Neural progenitor cell (in vitro differentiated cells): ENCODE results near the gene MS4A2. TPM values are rescaled to one million over a fixed set of nuclear protein-coding genes. Genes with fewer than 3 reads are reported as not detected.
"Not testable (repeated sequence)": the region's sequence is repeated elsewhere in the genome, so short reads cannot be mapped to it uniquely, and the experiment has no call there.

Source experiments
- DNase-seq: peaks from one replicate; pipeline ENCODE4 v3.0.0-alpha.2; 2016; ENCODE audit warnings: low spot score
- H2AFZ ChIP-seq: fragments of 200-600 bp; sonication (generic); replicated peaks from 2 replicates; pipeline ENCODE4 v1.6.1; 2016; ENCODE audit warnings: antibody characterized with exemption
- H3F3A ChIP-seq: fragments of 200-600 bp; sonication (generic); 2 replicates; pipeline ENCODE4 v1.6.1; 2016; ENCODE audit warnings: antibody characterized with exemption, low read depth
- H3K27ac ChIP-seq: fragments of 200-600 bp; sonication (generic); 2 replicates; pipeline ENCODE4 v1.5.1; 2016; ENCODE audit warnings: mild to moderate bottlenecking
- H3K27me3 ChIP-seq: fragments of 200-600 bp; sonication (generic); 2 replicates; pipeline ENCODE4 v1.6.1; 2016; ENCODE audit warnings: mild to moderate bottlenecking, moderate library complexity
- H3K36me3 ChIP-seq: fragments of 200-600 bp; sonication (generic); 2 replicates; pipeline ENCODE4 v1.5.1; 2016
- H3K4me1 ChIP-seq: fragments of 200-600 bp; sonication (generic); 2 replicates; pipeline ENCODE4 v1.6.1; 2016; ENCODE audit warnings: mixed run types
- H3K4me2 ChIP-seq: fragments of 200-600 bp; sonication (generic); 2 replicates; pipeline ENCODE4 v1.6.1; 2016
- H3K4me3 ChIP-seq: fragments of 200-600 bp; sonication (generic); 2 replicates; pipeline ENCODE4 v1.5.1; 2016
- H3K79me2 ChIP-seq: fragments of 200-600 bp; sonication (generic); 2 replicates; pipeline ENCODE4 v1.6.1; 2016; ENCODE audit warnings: low read depth
- H3K9ac ChIP-seq: fragments of 200-600 bp; sonication (generic); 2 replicates; pipeline ENCODE4 v1.6.1; 2016
- H3K9me3 ChIP-seq: fragments of 200-600 bp; sonication (generic); 2 replicates; pipeline ENCODE4 v1.5.1; 2016; ENCODE audit warnings: low read depth
- H4K20me1 ChIP-seq: fragments of 200-600 bp; sonication (generic); 2 replicates; pipeline ENCODE4 v1.6.1; 2016; ENCODE audit warnings: low read depth
- H3K27ac Mint-ChIP-seq: 3 replicates; pipeline ENCODE4 v1.8.0; 2021; ENCODE audit warnings: mixed read lengths
- H3K27me3 Mint-ChIP-seq: 2 replicates; pipeline ENCODE4 v1.8.0; 2022; ENCODE audit warnings: low read depth, mild to moderate bottlenecking, inconsistent platforms, moderate library complexity, mixed read lengths; ENCODE audit not compliant: insufficient read depth
- H3K36me3 Mint-ChIP-seq: 3 replicates; pipeline ENCODE4 v1.8.0; 2021; ENCODE audit warnings: mixed read lengths
- H3K4me1 Mint-ChIP-seq: 3 replicates; pipeline ENCODE4 v1.8.0; 2021; ENCODE audit warnings: mixed read lengths
- H3K4me3 Mint-ChIP-seq: 3 replicates; pipeline ENCODE4 v1.8.0; 2021; ENCODE audit warnings: mild to moderate bottlenecking, moderate library complexity, mixed read lengths
- H3K9me3 Mint-ChIP-seq: 3 replicates; pipeline ENCODE4 v1.8.0; 2020; ENCODE audit warnings: mixed read lengths
- EZH2 ChIP-seq: fragments of 200-600 bp; sonication (generic); IDR thresholded peaks from 2 replicates; pipeline ENCODE4 v1.6.1; 2017; ENCODE audit warnings: antibody characterized with exemption, mild to moderate bottlenecking, moderate library complexity
- EZH2phosphoT487 ChIP-seq: fragments of 200-600 bp; sonication (generic); IDR thresholded peaks from 2 replicates; pipeline ENCODE4 v1.6.1; 2017; ENCODE audit warnings: antibody characterized with exemption
- total RNA-seq: library from RNA; depleted of rRNA; stranded (reverse); fragments of >200 nt; gene quantifications from 2 replicates; pipeline ENCODE4 v1.2.3, GENCODE V29; 2015; ENCODE audit warnings: low replicate concordance
- TF ChIP-seq, protein P1 (sequence below): fragments of 200-600 bp; sonication (generic); IDR thresholded peaks from 2 replicates; pipeline ENCODE4 v1.5.1; 2017; ENCODE audit warnings: antibody characterized with exemption, mild to moderate bottlenecking

MS4A2 gene
- total RNA-seq, 1 donor from 2014 or later: not detected

- Histone ChIP-seq H3K4me1 (no peaks in the 10 kb centered on the region), H3K4me3 (no peak overlapping the region), H4K20me1 (no peaks in the 10 kb centered on the region), H3K36me3 (no peaks in the 10 kb centered on the region), H3K27ac (no peak overlapping the region), H2AFZ (no peak overlapping the region), H3K9ac (no peak overlapping the region), H3F3A (no peaks in the 10 kb centered on the region), H3K27me3 (no peaks in the 10 kb centered on the region), H3K79me2 (no peaks in the 10 kb centered on the region), H3K9me3 (no peaks in the 10 kb centered on the region), H3K4me2 (no peak overlapping the region)
- Mint-ChIP-seq H3K27me3 (peaks cover 2% of the 10 kb centered on the region), H3K4me3 (no peak overlapping the region), H3K27ac (no peak overlapping the region), H3K4me1 (no peaks in the 10 kb centered on the region), H3K36me3 (no peaks in the 10 kb centered on the region), H3K9me3 (no peaks in the 10 kb centered on the region)
- TF ChIP-seq, protein P1, sequence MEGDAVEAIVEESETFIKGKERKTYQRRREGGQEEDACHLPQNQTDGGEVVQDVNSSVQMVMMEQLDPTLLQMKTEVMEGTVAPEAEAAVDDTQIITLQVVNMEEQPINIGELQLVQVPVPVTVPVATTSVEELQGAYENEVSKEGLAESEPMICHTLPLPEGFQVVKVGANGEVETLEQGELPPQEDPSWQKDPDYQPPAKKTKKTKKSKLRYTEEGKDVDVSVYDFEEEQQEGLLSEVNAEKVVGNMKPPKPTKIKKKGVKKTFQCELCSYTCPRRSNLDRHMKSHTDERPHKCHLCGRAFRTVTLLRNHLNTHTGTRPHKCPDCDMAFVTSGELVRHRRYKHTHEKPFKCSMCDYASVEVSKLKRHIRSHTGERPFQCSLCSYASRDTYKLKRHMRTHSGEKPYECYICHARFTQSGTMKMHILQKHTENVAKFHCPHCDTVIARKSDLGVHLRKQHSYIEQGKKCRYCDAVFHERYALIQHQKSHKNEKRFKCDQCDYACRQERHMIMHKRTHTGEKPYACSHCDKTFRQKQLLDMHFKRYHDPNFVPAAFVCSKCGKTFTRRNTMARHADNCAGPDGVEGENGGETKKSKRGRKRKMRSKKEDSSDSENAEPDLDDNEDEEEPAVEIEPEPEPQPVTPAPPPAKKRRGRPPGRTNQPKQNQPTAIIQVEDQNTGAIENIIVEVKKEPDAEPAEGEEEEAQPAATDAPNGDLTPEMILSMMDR: no peak
- TF ChIP-seq EZH2phosphoT487: no peak
- no peak for TF ChIP-seq EZH2
- no peak for DNase-seq
These were observed 12.1 kb downstream of the MS4A2 start for GRCh38 chr11:60100516-60100915.

DNA sequence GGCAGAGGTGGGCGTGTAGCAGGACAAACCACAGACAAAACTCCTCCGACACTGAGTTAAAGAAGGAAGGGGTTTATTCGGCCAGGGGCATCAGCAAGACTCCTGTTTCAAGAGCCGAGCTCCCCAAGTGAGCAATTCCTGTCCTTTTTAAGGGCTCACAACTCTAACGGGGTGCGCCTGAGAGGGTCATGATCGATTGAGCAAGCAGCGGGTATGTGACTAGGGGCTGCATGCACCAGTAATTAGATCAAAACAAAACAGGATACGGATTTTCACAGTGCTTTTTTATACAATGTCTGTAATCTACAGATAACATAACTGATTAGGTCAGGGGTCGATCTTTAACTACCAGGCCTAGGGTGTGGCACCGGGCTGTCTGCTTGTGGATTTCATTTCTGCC is 12.9 kb downstream of the MS4A2 start:
- H3K27ac ChIP-seq, H3K9ac ChIP-seq, H3K9me3 Mint-ChIP-seq, H3K27ac Mint-ChIP-seq, H3K4me3 Mint-ChIP-seq, H3K4me1 Mint-ChIP-seq, H3K79me2 ChIP-seq, H3K4me1 ChIP-seq, H3K4me2 ChIP-seq, H4K20me1 ChIP-seq, H2AFZ ChIP-seq, H3F3A ChIP-seq, H3K4me3 ChIP-seq, H3K27me3 ChIP-seq, H3K36me3 ChIP-seq, DNase-seq, H3K9me3 ChIP-seq, H3K27me3 Mint-ChIP-seq, H3K36me3 Mint-ChIP-seq: not testable (repeated sequence)

DNA sequence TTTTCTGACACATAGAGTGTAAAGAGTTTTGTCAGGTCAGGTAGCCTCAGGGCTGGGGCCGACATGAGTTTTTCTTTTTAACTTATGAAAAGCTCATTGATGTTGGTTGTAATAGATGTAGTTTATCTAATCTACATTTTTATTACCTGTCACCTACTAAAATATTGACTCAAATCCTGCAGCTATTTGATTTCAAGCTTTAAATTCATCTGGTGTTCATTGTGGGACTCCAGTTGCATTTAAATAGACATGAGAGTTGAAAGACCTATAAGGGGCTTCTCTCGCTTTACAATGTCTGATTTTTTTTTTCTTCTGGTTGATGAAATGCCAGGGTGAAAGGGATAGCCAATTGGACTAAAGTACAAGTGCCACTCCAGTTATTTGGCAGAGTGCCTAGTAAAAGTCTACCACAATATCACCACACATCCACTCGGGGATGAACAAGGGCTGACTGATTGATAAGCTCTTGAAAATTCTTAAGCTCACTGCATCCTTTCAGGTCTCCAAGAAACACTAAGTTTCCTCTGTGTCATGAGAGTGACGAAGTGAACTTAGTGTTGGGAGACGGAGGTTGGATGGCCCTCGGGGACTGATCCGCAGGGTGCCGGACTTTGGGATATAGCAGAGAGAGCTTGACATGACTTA is 16.1 kb downstream of the MS4A2 start:
- H3K9me3 ChIP-seq, H3F3A ChIP-seq, H3K4me2 ChIP-seq, H3K9ac ChIP-seq, H3K4me1 Mint-ChIP-seq, H3K27ac ChIP-seq, H3K4me3 ChIP-seq, H3K27ac Mint-ChIP-seq, H3K36me3 ChIP-seq, H3K79me2 ChIP-seq, H3K4me1 ChIP-seq, H3K27me3 Mint-ChIP-seq, DNase-seq, H3K9me3 Mint-ChIP-seq, H3K36me3 Mint-ChIP-seq, H4K20me1 ChIP-seq, H2AFZ ChIP-seq, H3K27me3 ChIP-seq, H3K4me3 Mint-ChIP-seq: not testable (repeated sequence)

DNA sequence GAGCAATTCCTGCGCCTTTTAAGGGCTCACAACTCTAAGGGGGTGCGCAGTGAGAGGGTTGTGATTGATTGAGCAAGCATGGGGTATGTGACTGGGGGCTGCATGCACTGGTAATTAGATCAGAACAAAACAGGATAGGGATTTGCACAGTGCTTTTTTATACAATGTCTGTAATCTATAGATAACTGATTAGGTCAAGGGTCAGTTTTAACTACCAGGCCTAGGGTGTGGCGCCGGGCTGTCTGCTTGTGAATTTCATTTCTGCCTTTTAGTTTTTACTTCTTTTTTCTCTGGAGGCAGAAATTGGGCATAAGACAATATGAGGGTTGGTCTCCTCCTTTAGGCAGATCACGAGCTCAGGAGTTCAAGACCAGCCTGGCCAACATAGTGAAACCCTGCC is 20.2 kb downstream of the MS4A2 start:
- H3K36me3 Mint-ChIP-seq, H3K27me3 ChIP-seq, H3K4me1 Mint-ChIP-seq: not testable (repeated sequence)

DNA sequence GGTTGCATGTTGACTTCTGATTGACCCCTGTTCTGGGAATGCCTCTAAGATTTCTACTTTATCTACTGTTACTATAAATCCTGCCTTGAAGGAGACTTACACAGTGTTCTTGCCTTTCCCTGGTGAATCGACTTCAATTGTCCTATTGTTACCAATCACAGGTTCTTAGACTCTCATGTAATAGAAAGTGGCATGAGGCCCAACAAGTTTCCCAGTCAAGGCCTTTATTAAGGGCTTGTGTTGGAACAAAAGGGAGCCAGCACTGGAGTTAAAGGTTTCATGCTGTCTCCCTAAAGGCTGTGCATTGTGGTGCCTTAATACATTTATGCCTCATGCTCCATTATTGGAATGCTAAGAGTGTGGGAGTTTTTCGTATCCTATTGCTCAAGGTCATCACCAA is 23.3 kb downstream of the MS4A2 start:
- DNase-seq: no peak
- Histone ChIP-seq H3K4me2 (no peak overlapping the region), H3K9ac (no peak overlapping the region), H3K36me3 (no peaks in the 10 kb centered on the region), H3K4me1 (no peaks in the 10 kb centered on the region), H3K27ac (no peak overlapping the region), H2AFZ (no peak overlapping the region), H3K4me3 (no peak overlapping the region), H4K20me1 (no peaks in the 10 kb centered on the region), H3F3A (no peaks in the 10 kb centered on the region), H3K79me2 (no peaks in the 10 kb centered on the region), H3K27me3 (no peaks in the 10 kb centered on the region), H3K9me3 (no peaks in the 10 kb centered on the region)
- Mint-ChIP-seq H3K9me3 (no peaks in the 10 kb centered on the region), H3K4me3 (no peak overlapping the region), H3K4me1 (peaks cover 3% of the 10 kb centered on the region), H3K36me3 (no peaks in the 10 kb centered on the region), H3K27ac (no peak overlapping the region), H3K27me3 (no peaks in the 10 kb centered on the region)
- TF ChIP-seq EZH2 (no peak), EZH2phosphoT487 (no peak)
- TF ChIP-seq, protein P1: no peak

More for the DNA sequence above, 20.2 kb downstream of the MS4A2 start:
- H3K27ac Mint-ChIP-seq, H4K20me1 ChIP-seq, H3K4me3 Mint-ChIP-seq, H3K27me3 Mint-ChIP-seq, H3K4me1 ChIP-seq, H3K9me3 ChIP-seq, H3K9ac ChIP-seq, DNase-seq, H3K27ac ChIP-seq, H3K79me2 ChIP-seq, H3F3A ChIP-seq, H3K4me3 ChIP-seq, H2AFZ ChIP-seq, H3K4me2 ChIP-seq, H3K36me3 ChIP-seq, H3K9me3 Mint-ChIP-seq: not testable (repeated sequence)
